ENCODE measurements around the gene KCNH8.

The KCNH8 gene

DNA sequence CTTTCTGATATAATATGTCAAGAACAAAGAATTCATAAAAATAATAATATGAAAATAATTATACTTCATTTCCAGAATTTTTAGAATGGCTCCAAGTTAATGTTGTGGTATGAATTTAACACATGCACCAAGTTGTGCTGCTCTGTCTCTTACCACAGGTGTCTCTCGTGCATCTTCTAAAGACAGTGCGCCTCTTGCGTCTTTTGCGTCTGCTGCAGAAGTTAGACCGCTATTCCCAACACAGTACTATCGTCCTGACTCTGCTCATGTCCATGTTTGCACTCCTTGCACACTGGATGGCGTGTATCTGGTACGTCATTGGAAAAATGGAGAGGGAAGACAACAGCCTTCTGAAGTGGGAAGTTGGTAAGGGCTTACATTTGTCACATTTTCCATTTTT lies 246.6 kb downstream of the KCNH8 start:
- no peak for DNase-seq

DNA sequence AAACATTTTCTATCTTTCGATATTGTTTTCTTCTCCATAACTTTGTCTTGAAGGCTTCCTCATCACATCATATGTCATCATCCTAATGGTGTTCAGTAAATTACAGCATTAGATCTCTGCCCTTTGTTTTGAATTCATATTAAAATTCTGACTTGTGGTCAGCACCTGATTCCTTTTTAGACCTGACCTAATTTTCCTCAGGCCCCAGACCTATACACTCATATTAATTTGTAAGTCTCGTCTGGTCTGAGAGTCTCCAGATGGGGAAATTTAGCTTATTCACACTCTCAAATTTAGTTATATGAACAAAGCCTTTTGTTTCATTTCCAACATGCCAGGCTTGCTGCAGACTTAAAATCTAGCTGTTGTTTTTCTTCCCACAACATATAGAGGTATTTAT lies 248.4 kb downstream of the KCNH8 start:
- no peak for DNase-seq

DNA sequence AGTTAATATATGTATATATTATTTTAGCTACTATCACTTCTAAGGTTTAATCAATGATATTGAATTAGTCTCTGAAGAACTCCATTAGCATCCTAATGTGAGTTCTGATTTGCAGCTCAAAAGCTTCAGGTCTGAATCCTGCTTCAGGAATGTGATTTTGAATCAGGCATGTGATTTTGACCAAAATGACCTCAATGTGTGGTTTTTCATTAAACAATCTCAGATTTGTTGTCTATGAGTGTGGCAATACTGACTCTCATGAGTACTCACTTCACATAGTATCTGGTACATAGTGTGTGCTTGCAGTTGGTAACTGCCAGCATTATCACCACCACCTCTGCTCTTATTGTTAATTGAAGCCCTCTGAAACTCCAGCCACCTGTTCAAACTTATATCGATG lies 251.0 kb downstream of the KCNH8 start:
- no peak for DNase-seq

- no peak for DNase-seq
These were observed 251.5 kb downstream of the KCNH8 start for GRCh38 chr3:19399836-19400235.

GRCh38 chr3:19420159-19420558 lies 271.8 kb downstream of the KCNH8 start:
- no peak for DNase-seq

GRCh38 chr3:19425825-19426224 lies 277.5 kb downstream of the KCNH8 start:
- DNase-seq = no peak

- DNase-seq = no peak
These were observed 279.3 kb downstream of the KCNH8 start for GRCh38 chr3:19427422-19428149.

GRCh38 chr3:19428729-19429128 lies 280.4 kb downstream of the KCNH8 start:
- DNase-seq = no peak

DNA sequence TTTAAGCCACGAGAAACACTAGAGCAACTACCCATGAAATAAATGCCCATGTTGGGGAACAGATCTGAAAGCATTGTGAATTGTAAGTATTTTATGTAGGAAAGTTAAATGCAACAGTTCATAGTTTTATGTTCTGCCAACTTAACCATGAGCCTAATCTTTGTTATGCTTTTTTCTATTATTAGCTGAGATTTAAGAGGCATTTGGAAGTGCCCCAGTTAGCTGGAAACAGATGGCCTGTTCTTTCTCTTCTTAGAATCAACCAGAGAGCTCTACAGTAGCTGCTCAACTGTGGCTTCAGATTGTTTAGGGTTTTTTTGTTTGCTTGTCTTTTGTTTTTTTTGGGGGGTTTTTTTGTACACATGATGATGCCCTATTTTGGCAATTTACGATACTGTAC lies 284.4 kb downstream of the KCNH8 start:
- DNase-seq = no peak

GRCh38 chr3:19436746-19437145 lies 288.4 kb downstream of the KCNH8 start:
- no peak for DNase-seq

DNA sequence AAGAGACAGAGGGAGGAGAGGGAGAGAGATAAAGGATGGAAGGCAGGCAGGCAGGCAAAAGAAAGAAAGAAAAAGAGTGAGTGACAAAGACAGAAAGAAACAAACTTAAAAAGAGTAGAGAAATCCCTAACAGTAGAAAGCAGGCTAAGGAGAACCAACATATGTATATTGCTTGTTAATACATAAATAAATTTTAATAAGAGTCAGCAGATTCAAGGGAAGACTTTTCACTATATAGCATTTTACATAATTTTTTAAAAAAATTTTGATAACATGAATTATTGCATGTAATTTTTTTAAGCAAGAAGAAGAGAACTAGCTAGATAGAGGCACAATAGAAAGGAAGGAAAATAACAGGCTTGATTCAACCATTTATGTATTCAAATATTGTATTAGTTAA lies 291.6 kb downstream of the KCNH8 start:
- no peak for DNase-seq

DNA sequence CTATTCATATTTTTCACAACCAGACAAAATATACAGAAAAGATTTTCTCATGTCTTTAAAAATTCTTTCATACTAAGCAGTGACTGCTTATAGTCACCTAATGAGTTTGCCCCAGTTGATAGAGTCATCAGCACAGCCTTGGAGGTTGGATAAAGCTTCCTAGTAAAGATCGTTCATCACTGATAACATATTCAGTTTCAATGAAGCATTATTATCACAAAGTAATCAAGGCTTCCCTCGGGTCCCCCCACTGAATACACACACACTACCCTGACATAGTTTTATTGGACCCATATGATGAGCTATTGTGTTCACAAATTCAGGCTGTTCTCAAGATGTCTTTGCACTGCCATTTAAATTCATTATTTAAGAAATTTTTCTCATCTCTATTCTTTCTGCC lies 297.8 kb downstream of the KCNH8 start:
- no peak for DNase-seq

DNA sequence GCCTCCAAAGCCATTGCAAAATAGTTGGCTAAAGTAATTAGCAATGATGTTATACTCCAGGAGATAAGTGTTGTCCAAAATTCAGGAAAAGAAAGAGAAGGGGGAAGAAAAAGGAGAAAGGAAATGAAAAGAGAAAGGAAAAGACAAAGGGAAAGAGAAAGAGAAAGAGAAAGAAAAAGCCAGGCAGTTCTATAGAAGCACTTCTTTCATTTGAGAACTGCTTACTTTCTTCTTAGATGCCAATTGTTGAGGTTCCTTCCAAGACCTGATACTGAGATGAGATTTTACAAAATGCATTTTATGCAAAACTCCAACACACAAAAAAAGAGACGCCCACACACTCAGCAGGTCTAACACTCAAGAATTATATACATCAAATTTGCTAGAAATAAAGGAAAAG lies 298.4 kb downstream of the KCNH8 start:
- DNase-seq = no peak

- no peak for DNase-seq
These were observed 307.2 kb downstream of the KCNH8 start for GRCh38 chr3:19455546-19455945.

DNA sequence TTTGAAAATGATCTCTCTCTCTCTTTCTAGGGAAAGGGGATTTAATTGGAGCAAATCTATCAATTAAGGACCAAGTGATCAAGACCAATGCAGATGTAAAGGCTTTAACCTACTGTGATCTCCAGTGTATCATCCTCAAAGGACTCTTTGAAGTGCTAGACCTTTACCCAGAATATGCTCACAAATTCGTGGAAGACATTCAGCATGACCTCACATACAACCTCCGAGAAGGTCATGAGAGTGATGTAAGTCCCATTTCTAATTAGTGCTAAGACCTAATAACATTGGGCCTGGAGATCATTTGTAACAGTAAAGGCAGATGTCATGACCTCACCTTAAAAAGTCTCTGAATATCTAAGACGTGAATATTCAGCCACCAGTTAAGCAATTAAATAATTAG lies 308.4 kb downstream of the KCNH8 start:
- DNase-seq = no peak

DNA sequence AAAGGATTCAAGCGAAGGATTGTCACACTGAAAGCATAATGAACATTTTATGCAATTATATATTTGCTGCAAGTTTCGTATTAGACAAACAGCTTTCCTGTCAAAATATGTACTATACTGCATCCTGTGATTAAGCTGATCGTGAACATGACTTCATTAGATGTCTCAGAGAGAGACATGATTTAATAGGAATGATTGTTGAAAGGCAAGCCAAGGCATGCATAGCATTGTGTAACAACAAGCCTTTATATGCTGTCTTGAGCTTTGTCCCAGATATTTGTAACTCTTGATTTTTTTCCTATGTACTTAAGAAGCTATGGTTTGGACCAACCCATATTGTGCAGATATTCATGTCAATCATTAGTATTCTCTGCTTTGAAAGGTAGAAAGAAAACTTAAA lies 309.1 kb downstream of the KCNH8 start:
- no peak for DNase-seq

DNA sequence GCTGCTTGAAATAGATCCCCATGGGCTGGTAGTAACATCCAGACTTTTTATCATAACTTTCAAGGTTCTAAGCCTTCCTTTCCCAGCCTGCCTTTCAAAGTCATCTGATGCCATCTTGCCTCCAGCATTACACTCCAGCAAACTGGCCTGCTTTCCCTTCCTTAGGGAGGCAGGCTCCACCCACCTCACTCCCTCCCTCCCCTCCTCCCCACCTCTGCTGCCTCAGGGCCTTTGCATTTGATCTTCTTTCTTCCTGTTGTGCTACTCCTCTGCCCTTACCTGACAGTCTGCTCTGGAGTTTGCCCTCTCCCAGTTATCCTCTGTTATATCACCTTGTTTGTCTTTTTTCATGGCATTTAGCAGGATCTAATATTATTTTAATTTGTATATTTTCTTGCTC lies 319.5 kb downstream of the KCNH8 start:
- DNase-seq = no peak

DNA sequence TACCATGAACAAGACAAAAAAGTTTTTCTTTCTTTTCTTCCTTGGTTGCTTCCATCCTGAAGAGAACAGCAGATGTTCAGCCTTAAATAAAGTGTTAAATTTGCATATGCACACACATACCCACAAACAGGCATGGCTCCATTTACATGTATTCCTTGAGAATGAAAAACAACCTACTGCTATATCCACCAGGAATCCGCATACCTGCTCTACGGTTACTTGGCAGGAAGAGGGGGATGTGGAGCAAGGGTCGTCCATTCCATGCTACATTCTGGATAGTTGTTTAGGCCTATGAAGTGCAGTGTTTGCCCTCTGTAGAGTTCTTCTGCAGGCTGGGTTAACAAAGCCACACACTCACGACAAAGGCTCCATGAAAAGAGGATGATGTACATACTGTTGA lies 322.8 kb downstream of the KCNH8 start:
- DNase-seq = no peak

GRCh38 chr3:19473971-19474580 lies 325.8 kb downstream of the KCNH8 start:
- no peak for DNase-seq

DNA sequence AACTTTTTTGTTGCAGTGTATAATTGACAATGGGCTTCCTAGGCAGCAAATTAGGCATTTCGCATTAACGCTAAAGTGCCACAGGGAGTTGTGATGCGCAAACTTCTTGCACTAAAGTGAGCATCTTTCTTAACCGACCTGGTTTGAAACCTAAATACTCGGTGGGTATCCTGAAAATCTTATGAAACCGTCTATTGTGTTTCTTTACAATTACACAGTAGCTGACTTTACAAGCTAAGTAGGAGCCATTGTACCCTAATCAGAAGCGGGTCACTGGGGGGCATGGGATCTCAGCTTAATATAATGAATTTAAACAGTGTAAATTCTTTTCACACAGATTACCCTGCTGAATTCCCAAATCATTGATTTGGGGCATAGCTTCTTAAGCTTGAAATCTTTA lies 328.0 kb downstream of the KCNH8 start:
- DNase-seq = no peak

- DNase-seq = no peak
These were observed 337.0 kb downstream of the KCNH8 start for GRCh38 chr3:19485267-19485666.

- DNase-seq = no peak
These were observed 339.1 kb downstream of the KCNH8 start for GRCh38 chr3:19487386-19487785.

- DNase-seq = no peak
These were observed 340.6 kb downstream of the KCNH8 start for GRCh38 chr3:19488939-19489338.

DNA sequence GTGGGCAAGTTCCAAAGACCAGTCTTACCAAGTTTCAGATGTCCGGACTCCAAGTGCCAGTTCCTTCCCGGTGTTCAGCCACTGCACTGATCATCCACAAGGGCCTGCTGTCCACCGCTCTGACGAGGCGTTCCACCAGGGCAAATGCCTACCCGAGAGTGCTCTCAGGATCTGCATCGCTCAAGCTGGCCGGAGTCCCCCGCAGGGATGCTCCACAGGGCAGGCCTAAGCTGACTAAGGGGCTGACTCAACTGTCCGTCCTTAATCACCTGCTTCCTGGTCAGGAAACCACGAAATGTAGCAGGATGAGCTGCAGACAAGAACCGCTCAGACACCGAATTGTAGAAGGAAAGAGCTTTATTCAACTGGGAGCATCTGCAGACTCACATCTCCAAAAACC lies 341.6 kb downstream of the KCNH8 start:
- no peak for DNase-seq

- DNase-seq = no peak
These were observed 357.9 kb downstream of the KCNH8 start for GRCh38 chr3:19506171-19506570.

All from activated CD8-positive, alpha-beta memory T cell treated with anti-CD3 and anti-CD28 coated beads for 24 hours (primary cell).